HG03342 (cell line): ENCODE results near the gene MPC1.
"Not testable (repeated sequence)": the region's sequence is repeated elsewhere in the genome, so short reads cannot be mapped to it uniquely, and the experiment has no call there.

Source experiments
- ATAC-seq: cut with Tn5 transposase; IDR thresholded peaks from one replicate; pipeline ENCODE4 v1.9.1; 2021; ENCODE audit warnings: mild to moderate bottlenecking, moderate library complexity; ENCODE audit not compliant: unreplicated experiment

The MPC1 gene

DNA sequence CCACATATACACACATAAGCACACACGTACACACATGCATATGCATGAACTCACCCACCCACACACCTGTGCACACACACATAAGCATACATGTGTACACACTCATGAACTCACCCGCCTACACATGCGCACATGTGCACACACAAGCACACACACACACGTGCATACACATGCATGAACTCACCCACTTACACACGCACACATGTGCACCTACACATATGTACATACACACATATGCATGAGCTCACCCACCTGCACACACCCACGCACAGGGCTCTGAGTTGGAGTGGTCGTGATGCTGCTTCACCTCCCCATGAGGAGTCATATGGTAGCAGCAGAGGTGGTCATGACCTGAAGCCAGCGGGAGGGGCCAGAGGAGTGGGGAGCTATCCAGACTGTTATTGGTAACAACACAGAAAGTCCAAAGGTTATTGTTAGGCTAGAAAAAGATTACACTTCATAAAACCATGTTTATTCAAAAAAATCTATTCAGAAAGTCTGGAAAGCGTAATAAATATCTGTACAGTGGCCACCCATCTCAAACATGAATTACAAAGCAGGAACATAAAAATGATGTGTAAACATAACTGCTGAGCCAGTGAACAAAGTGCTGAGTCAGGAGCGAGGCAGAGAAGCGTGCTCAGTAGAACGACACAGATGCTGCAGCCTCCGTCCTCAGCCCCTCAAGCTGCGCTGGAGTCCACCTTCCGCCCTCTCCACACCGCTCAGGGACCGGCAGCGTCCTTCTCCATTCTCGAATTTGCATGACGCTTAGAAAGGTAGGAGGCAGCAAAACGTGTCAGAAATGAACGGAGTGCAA, 26.4 kb upstream of the MPC1 start:
- no peak for ATAC-seq

DNA sequence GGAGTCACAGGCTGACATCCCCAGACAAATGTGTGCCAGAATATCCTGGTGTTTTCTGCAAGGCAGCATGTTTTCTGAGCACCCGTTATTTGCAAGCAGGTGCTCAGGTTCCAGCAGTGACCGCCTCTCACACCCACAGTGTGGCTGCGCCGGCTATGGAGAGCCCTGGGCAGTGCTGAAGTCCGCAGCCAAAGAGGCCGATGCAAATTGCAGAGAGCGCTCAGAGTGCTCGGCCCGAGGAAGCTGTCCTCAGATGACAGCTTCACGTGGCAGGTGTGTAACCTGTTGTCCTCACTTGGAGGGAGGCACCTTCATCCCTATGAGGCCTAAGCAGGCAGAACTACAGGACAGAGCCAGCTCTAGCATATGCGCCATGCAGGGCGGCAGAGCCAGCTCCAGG, 23.5 kb upstream of the MPC1 start:
- ATAC-seq: no peak

DNA sequence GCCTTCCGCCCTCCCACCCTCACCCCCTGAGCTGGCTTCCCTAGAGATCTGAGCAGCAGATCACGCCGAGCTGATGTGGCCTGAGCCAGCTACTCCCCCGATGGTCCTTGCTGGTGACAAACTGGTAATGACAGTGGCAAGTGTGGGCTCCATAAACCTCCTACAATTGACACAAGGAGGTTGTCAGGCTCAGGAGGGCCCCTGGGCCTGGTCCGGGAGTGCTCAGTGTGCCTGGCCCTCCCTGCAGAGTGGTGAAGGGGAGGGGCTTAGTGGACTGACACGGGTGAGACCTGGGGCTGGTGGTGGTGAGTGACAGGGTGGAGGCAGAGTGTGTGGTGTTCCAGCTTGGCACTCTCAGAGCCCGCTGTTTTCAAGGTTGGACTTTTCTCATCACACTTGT, 22.6 kb upstream of the MPC1 start:
- ATAC-seq: no peak

DNA sequence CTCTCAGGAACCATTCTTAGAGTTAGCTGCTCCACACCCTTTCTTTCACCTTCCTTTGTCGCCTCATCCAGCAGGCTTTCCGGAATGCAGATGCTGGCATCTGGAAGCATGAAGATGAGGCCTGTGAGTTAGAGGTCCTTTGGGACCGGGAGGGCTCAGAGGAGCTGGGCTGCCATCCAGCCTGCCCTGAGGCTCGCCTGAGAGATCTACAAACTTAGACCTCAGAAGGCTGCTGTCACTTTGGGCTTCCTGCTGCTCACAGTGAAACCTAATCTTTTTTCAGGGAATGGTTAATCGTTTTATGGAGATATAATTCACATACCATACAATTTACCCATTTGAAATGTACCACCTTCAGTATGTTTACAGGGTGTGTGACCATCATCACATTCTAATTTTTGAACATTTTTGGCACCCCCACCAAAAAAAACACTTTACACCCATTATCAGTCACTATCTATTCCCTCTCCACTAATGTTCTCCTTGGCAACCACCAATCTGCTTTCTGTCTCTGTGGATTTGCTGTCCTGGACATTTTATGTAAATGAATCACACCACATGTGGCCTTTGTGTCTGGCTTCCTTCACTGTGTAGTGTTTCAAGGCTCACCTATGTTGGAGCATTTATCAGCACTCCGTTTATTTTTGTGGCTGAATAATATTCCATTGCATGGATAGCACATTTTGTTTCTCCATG, 20.0 kb upstream of the MPC1 start:
- ATAC-seq: no peak

DNA sequence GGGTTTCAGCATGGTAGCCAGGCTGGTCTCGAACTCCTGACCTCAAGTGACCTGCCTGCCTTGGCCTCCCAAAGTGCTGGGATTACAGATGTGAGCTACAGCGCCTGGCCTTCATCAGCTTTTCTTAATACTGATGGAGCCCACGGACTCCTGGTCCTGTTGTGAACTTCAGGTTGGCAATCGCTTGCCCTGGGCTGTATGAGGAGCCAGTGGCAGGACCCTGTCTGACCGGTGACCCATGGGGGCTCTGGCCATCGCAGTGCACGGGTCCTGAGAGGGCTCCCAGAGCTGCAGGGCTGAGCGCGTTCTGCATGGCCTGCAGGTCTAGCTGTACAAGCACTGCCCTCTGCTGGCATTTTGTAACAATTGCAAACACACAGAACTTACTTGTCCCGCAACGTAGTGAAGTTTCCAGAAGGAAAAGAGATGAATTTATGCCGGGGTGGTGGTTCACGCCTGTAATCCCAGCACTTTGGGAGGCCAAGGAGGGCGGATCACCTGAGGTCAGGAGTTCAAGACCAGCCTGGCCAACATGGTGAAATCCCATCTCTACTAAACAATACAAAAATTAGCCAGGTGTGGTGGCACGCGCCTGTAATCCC, 18.0 kb upstream of the MPC1 start:
- peak; percentile 77 for ATAC-seq

DNA sequence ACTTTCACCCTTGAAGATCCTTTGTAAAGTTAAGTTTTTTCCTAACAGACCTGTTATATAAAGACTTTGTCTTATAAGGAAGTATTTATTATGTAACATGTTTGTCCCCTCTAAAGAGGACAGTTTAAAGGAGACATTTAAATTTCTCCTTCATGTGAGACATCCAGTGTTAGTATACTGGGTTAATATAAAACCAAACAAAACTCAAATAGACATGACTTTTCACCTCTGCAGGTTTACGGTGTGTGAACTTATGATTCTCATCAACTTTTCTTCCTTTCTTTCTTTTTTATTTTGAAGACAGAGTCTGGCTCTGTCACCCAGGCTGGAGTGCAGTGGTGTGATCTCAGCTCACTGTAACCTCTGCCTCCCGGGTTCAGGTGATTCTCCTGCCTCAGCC, 17.4 kb upstream of the MPC1 start:
- ATAC-seq: no peak

DNA sequence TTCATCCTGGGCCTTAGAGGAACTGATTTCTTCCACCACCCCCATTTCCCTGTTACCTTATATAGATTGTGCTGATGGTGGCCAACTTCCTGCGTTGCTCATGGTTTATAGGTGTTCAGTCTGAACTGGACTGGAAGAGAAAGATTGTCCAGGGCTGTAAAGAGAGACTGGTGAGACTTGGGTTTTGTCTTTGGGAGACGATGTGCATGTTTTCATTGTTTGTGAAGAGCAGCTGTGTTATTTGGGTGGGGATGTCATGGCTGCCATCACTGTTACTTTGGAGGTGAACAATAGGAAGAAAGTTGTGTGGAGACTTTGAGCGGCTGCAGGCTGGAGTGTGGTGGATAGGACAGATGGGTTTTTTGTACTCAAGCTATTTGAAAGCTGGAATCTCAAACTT, 15.6 kb upstream of the MPC1 start:
- ATAC-seq: no peak

DNA sequence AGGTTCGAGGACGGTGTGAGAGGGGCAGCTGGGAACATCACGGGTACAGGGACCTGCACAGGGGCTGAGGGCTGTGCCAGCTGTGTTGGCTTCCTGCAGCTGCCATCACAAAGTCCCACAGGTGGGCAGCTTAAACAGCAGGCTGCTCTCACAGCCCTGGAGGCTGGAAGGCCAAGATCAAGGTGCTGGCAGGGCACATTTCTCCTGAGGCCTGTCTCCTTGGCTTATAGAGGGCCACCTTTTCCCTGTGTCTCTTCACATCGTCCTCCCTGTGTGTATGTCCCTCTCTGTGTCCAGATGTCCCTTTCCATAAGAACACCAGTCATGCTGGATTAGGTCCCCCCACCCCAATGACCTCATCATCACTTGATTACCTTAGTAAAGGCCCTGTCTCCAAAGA, 15.1 kb upstream of the MPC1 start:
- ATAC-seq: no peak

DNA sequence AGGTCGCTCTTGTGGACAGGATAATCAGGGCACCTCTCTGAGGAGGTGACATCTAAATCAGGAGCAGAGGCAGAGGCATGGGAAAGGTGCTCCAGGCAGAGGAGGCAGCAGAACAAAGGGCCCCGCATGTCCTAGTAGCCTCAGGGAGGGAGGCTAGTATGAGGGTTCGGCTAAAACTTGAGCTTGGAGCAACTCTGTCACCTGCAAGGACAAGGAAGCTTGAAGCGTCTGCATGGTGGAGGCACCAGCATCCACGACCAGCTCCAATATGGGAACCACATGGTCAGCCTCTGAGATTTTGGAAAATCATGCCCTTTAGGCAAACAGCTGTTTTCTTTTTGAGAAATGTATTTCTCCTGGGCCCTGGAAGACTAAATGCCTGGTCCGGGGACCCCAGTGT, 13.0 kb upstream of the MPC1 start:
- ATAC-seq: no peak

DNA sequence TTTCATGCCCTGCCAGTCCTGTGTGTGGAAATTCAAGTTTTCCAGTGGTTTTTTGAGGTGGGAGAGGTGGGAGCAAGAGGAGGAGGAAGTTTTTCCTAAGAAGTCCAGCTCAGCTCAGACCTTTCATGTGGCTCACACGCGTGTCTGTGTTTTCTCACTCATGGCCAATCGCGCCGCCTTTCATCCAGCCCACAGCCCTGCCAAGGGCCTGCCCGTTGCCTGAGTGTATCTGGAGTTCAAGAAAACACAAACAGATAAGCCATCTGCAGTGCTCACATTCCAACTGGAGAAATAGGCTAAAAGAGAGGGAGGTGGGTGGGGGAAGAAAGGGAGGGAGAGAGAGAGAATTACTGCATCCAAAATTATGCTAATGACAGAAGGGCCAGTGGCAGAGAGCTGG, 12.6 kb upstream of the MPC1 start:
- ATAC-seq: no peak

DNA sequence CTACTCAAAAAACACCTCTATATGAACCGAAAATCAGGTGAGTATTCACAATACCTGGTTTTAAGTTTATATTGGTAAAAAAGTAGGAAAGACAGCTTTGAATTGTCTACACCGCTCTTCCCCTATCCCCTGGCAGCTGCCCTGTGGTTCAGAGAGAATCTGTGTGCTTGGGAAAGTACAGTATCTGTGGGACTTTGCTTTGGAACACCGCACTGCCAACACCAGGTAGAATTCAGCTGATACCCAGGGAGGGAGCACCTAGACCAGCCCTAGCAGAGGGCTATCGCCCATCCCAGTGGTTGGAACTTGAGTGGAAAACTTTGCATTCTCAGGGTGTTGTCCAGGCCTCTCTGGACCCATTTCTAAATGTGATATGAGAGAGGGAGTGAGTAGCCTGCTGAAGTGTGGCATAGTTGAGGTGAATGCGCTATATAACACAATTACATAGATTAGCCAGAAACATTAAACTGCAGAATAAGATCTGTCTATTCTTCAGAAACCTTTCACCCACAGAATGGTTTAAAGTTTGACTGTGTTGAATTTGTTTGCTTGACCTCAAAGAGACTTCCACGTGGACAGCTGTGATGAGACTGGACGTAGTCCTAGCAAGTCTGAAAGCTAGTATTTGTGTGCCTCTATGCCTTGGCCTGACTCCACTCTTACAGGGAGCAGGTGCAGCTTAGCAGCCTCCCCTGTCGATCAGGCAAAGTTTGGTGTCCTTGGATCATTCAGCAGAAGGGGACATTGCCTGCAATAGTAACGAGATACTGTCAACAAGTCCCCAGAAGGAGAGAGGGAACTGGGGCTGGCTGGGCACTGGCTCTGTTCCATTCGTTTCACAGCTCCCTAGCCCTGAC, 11.5 kb upstream of the MPC1 start:
- no peak for ATAC-seq

DNA sequence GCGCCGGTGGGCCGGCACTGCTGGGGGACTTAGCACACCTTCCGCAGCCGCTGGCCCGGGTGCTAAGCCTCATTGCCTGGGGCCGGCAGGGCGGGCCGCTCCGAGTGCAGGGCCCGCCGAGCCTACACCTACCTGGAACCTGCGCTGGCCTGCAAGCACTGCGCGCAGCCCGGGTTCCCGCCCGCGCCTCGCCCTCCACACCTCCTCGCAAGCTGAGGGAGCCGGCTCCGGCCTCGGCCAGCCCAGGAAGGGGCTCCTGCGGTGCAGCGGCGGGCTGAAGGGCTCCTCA, 10.7 kb upstream of the MPC1 start:
- ATAC-seq: no peak

DNA sequence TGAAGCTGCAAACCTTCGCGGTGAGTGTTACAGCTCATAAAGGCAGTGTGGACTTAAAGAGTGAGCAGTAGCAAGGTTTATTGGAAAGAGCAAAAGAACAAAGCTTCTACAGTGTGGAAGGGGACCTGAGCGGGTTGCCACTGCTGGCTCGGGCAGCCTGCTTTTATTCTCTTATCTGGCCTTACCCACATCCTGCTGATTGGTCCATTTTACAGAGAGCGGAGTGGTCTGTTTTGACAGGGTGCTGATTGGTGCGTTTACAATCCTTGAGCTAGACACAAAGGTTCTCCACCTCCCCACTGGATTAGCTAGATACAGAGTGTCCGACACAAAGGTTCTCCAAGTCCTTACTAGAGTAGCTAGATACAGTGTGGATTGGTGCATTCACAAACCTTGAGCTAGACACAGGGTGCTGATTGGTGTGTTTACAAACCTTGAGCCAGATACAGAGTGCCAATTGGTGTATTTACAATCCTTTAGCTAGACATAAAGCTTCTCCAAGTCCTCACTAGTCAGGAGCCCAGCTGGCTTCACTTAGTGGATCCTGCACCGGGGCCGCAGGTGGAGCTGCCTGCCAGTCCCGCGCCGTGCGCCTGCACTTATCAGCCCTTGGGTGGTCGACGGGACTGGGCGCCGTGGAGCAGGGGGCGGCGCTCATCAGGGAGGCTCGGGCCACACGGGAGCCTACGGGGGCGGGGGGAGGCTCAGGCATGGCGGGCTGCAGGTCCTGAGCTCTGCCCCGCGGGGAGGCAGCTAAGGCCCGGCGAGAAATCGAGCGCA, 10.2 kb upstream of the MPC1 start:
- ATAC-seq: not testable (repeated sequence)

DNA sequence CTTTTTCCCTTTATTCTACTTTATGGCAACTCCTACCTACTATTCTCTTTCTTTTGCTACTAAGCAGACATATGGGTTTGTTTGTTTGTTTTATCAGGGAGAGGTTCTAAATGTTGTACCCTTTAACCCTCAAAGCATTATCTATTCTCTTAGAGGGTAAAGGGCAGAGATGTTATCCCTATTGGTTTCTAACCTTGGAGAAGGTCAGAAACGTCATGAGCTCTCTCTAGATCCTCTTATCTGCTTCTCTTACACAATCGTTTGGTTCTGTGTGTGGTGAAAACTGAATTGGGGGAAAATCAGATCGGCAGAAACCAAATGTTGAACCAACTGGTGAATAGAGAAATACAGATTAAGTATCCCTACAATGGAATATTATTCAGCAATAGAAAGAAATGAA, 6.4 kb upstream of the MPC1 start:
- no peak for ATAC-seq

DNA sequence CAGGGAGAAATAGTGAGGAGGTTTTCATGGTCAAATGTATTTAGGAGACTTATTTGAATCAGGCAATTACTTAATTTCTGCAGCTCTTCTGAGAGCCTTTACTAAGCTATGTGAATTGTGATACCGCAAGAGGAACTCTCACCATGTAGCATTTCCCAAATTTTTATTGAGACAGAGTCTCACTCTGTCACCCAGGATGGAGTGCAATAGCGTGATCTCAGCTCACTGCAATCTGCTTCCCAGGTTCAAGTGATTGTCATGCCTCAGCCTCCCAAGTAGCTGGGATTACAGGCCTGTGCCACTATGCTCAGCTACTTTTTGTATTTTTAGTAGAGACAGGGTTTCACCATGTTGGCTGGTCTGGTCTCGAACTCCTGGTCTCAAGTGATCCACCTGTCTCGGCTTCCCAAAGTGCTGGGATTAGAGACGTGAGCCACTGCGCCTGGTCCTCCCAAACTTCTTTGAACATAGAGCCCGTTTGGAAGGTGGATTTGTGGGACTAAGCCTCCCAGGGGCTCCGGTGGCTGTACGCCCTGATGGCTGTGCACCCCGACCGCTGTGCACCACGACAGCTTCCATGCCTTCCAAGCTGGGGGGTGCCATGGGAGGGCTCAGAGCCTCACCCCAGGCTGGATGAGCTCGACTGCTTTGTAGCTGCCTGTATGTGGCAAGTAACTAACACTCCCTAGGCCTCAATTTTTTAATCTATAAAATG, 5.7 kb upstream of the MPC1 start:
- ATAC-seq: no peak

DNA sequence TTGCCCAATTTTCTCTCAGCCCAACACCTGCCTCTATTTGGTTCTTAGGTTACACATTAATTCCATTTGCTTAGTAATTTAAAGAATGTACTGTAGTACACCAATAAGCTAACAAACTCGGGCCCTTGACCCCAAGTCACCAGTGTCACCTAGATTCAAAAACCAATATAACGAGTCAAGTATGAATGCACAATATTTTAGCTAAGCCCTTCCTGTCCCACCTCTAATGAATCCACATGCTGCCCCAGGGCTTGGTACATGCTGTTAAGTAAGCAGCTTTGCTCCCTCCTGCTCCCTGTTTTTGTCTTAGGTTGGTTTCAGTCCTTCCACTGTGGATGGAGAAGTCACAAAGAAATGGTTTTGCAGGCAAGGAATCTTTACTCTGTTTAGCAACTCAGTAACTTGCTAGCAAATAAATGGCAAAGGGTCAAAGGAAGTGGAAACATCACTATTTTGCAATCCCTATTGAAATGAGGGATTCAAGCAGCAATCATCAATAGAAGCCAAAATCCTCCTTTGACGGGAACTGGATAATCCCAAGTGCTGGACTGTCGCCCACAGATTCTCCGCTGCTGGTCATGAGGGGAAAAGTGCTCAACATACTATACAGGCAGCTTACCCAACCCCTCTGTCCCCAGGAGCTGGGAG, 5.0 kb upstream of the MPC1 start:
- ATAC-seq: no peak

DNA sequence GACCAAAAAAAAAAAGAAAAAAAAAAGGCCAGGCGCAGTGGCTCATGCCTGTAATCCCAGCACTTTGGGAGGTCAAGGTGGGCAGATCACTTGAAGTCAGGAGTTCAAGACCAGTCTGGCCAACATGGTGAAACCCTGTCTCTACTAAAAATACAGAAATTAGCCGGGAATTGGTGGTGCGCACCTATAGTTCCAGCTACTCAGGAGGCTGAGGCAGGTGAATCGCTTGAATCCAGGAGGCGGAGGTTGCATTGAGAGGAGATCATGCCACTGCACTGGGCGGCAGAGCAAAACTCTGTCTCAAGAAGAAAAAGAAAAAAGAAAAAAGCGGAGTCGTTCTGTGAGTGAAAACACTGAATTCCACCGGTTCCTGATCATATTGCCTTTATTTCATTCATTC, 4.4 kb upstream of the MPC1 start:
- not testable (repeated sequence) for ATAC-seq

DNA sequence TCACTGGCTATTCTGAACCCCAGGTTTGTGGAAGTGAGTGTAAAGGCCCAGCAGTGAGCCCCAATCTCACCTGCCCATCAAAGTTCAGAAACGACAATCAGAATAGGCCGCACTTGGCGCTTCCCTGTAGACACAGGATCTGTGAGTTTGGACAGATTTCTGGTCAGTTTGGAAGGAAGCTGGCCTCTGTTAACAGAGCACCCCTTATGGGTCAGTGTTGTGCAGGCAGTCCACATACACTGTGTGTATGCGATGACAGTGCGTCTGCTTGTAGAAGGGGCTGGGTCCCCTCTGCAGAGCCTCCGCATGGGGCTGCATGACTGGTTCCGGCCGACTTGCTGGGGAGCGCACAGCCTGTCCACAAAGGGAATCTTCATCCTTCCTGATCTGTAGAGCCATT, 3.4 kb upstream of the MPC1 start:
- no peak for ATAC-seq

DNA sequence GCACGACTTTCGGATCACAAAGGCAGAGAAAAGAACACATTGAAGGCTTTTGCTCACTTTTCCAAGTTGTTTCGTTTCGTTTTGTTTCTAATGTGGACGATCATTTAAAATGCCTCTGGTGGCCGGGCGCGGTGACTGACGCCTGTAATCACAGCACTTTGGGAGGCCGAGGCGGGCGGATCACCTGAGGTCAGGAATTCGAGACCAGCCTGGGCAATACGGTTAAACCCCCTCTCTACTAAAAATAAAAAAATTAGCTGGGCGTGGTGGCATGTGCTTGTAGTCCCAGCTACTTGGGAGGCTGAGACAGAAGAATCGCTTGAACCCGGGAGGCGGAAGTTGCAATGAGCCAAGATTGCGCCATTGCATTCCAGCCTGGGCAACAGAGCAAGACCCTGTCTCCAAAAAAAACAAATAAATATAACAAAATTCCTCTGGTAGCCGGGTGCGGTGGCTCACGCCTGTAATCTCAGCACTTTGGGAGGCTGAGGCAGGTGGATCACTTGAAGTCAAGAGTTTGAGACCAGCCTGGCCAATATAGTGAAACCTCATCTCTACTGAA, 1.1 kb upstream of the MPC1 start:
- peak; percentile 10 for ATAC-seq
